Endothelial cell of umbilical vein (primary cell): ENCODE measurements around the gene PSD4. TPM values are rescaled to one million over a fixed set of nuclear protein-coding genes. Genes with fewer than 3 reads are reported as not detected.

Experiments
- BruUV-seq: library from RNA; stranded (reverse); fragments of 400-500 nt; replicated peaks from 2 replicates; lab custom pipeline; 2021; lab: Mats Ljungman, UMichigan
- CTCF ChIA-PET: fragments of 300-600, 350-600 bp; sonication (Branson Sonifier 250); formaldehyde crosslinking; loops from one replicate; lab custom pipeline; 2021; ENCODE audit warnings: antibody characterized with exemption, inconsistent platforms; lab: Charles Lee
- POLR2A ChIA-PET: fragments of 300-600, 350-600 bp; sonication (Branson Sonifier 250); formaldehyde crosslinking; loops from one replicate; lab custom pipeline; 2021; ENCODE audit warnings: antibody characterized with exemption, inconsistent platforms; lab: Charles Lee
- DNase-seq: peaks from one replicate; pipeline ENCODE4 v3.0.0-alpha.2; 2011; ENCODE audit warnings: low read depth, low spot score
- FAIRE-seq: peaks from 2 replicates; lab custom pipeline; 2011; peaks lifted over from hg19 to GRCh38; lab: Jason Lieb, UNC
- H2AFZ ChIP-seq: 2 replicates; pipeline ENCODE4 v1.6.0; 2012; ENCODE audit warnings: low read depth, low read length, control low read depth, inconsistent platforms
- H3K27ac ChIP-seq: 2 replicates; pipeline ENCODE4 v1.5.1; 2011; ENCODE audit warnings: low read depth, mild to moderate bottlenecking, control low read depth, low read length, moderate library complexity; ENCODE audit not compliant: insufficient read depth
- H3K27me3 ChIP-seq, 2 experiments: 2 replicates each; pipeline versions ENCODE4 v1.6.0 to v1.6.1; 2011; ENCODE audit warnings: low read length in 2 of 2, mixed read lengths in 1 of 2; ENCODE audit not compliant: control insufficient read depth in 2 of 2, insufficient read depth in 2 of 2
- H3K36me3 ChIP-seq, 2 experiments: 2 replicates in 1 of 2; 3 replicates in 1 of 2; pipeline ENCODE4 v1.5.1; 2011; ENCODE audit warnings: low read length in 2 of 2, mild to moderate bottlenecking in 1 of 2, moderate library complexity in 1 of 2; ENCODE audit not compliant: control insufficient read depth in 2 of 2, insufficient read depth in 2 of 2; ENCODE audit errors: extremely low read depth in 1 of 2
- H3K4me1 ChIP-seq: 3 replicates; pipeline ENCODE4 v1.5.1; 2011; ENCODE audit warnings: mild to moderate bottlenecking, low read length; ENCODE audit not compliant: control insufficient read depth, insufficient read depth; ENCODE audit errors: extremely low read depth
- H3K4me2 ChIP-seq: 2 replicates; pipeline ENCODE4 v1.6.1; 2011; ENCODE audit warnings: low read length, control low read depth, mixed read lengths; ENCODE audit not compliant: insufficient read depth
- H3K4me3 ChIP-seq, 3 experiments: fragments of 200-600 bp in 1 of 3; sonication (generic), shearing (Covaris generic) in 1 of 3; replicated peaks in 1 of 3; 2 replicates each; pipeline ENCODE4 v1.5.1; 2011 to 2016; ENCODE audit warnings: control low read depth in 3 of 3, low read length in 3 of 3, mild to moderate bottlenecking in 2 of 3, inconsistent platforms in 1 of 3, low read depth in 1 of 3, moderate library complexity in 1 of 3; ENCODE audit not compliant: insufficient read depth in 1 of 3
- H3K79me2 ChIP-seq: 2 replicates; pipeline ENCODE4 v1.6.0; 2012; ENCODE audit warnings: low read length, inconsistent platforms; ENCODE audit not compliant: control insufficient read depth, insufficient read depth
- H3K9ac ChIP-seq: replicated peaks from 2 replicates; pipeline ENCODE3; 2011; ENCODE audit warnings: low read length, control low read depth; ENCODE audit not compliant: insufficient read depth; ENCODE audit errors: extremely low read depth
- H3K9me1 ChIP-seq: replicated peaks from 3 replicates; pipeline ENCODE4 v1.6.0; 2011; ENCODE audit warnings: mild to moderate bottlenecking, low read length; ENCODE audit not compliant: control insufficient read depth, insufficient read depth; ENCODE audit errors: extremely low read depth
- H3K9me3 ChIP-seq: replicated peaks from 2 replicates; pipeline ENCODE4 v1.5.1; 2012; ENCODE audit warnings: low read length, inconsistent platforms; ENCODE audit not compliant: control insufficient read depth, insufficient read depth
- H4K20me1 ChIP-seq: replicated peaks from 2 replicates; pipeline ENCODE3; 2011; ENCODE audit warnings: mild to moderate bottlenecking, low read length; ENCODE audit not compliant: control insufficient read depth, insufficient read depth; ENCODE audit errors: extremely low read depth
- EZH2 ChIP-seq: IDR thresholded peaks from 2 replicates; pipeline ENCODE4 v1.6.1; 2012; ENCODE audit warnings: borderline replicate concordance, low read depth, mild to moderate bottlenecking, moderate library complexity, low read length, inconsistent platforms; ENCODE audit not compliant: severe bottlenecking
- FOS ChIP-seq: IDR thresholded peaks from 2 replicates; pipeline ENCODE4 v1.6.1; 2011; ENCODE audit warnings: mild to moderate bottlenecking, low read length, moderate library complexity, borderline replicate concordance; ENCODE audit not compliant: insufficient read depth
- GATA2 ChIP-seq: IDR thresholded peaks from 2 replicates; pipeline ENCODE4 v1.7.0; 2011; ENCODE audit warnings: low read depth, mild to moderate bottlenecking, moderate library complexity, mixed read lengths, low read length; ENCODE audit not compliant: insufficient read length, insufficient read depth
- JUN ChIP-seq: IDR thresholded peaks from 2 replicates; pipeline ENCODE4 v1.6.1; 2011; ENCODE audit warnings: borderline replicate concordance, low read depth; ENCODE audit not compliant: insufficient read length, insufficient read depth
- MYC ChIP-seq: IDR thresholded peaks from one replicate; pipeline ENCODE4 v1.6.1; 2011; ENCODE audit warnings: mild to moderate bottlenecking, low read depth, low read length
- POLR2A ChIP-seq: IDR thresholded peaks from 2 replicates; pipeline ENCODE4 v1.6.1; 2012; ENCODE audit warnings: low read depth, mild to moderate bottlenecking, control low read depth, low read length
- POLR2AphosphoS5 ChIP-seq: IDR thresholded peaks from 2 replicates; pipeline ENCODE4 v1.6.1; 2012; ENCODE audit warnings: low read depth, mild to moderate bottlenecking, control low read depth, low read length, moderate library complexity; ENCODE audit not compliant: insufficient read depth
- dilution Hi-C: fragments of 300-500 bp; cut with MboI; formaldehyde crosslinking; loops from one replicate; pipeline ENCODE4 v1.15.0; 2019; ENCODE audit warnings: low sequenced_read_pairs; ENCODE audit not compliant: extremely low pct_ligation_motif_present
- intact Hi-C: fragments of 100-400 bp; cut with micrococcal nuclease; formaldehyde crosslinking; loops from one replicate; pipeline ENCODE4 v1.10.0; 2022
- polyA plus RNA-seq, 4 experiments: library from polyadenylated mRNA; depleted of rRNA in 3 of 4; stranded (reverse) in 3 of 4; unstranded in 1 of 4; fragments of >200 nt; gene quantifications; 2 replicates each; pipeline versions ENCODE4 v1.2.1 to v1.2.3, GENCODE V29; 2011 to 2012; ENCODE audit warnings: missing spikeins in 1 of 4
- total RNA-seq: library from RNA; stranded (reverse); gene quantifications from 2 replicates; pipeline ENCODE4 v1.2.3, GENCODE V29; 2021
- TF ChIP-seq, protein P1 (sequence below), 2 donors: IDR thresholded peaks; 1 replicate in 1 of 2; 2 replicates in 1 of 2; pipeline ENCODE4 v1.5.1; 2011; ENCODE audit warnings: low read length in 2 of 2, mild to moderate bottlenecking in 2 of 2, moderate library complexity in 2 of 2, control low read depth in 1 of 2, inconsistent platforms in 1 of 2, low read depth in 1 of 2; ENCODE audit not compliant: insufficient read depth in 1 of 2; ENCODE audit errors: extremely low read depth in 1 of 2
- TF ChIP-seq, protein P2 (sequence below): IDR thresholded peaks from 2 replicates; pipeline ENCODE4 v1.6.1; 2011; ENCODE audit not compliant: insufficient read depth, insufficient read length

Gene PSD4
- total and polyA plus RNA-seq, 2 donors (not counting 3 experiments of a cell fraction or from before 2014, with no cell fraction given): 0.01 to 0.24 TPM

DNA sequence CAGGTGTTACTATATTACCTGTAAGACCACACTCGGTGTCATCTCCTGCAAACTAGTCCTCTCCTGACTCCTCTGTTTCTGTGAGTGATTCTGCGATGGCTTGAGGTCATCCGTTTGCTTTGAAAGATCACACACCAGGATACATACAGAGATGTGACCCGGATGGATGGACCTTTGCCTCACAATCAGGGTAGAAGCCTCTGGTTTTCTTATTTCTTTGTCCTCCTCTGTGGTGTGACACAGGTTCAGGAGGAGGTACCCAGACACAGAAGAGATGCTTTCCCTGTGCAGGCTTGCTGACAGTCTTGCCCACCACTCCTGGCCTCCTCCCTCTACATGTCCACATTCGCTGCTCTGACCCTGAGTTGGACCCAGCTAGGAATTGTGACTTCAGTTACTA lies 34.6 kb downstream of the PSD4 start:
- Histone ChIP-seq H3K9me3 (no peaks in the 10 kb centered on the region), H3K4me1 (no peaks in the 10 kb centered on the region), H3K27ac (no peak overlapping the region), H3K4me2 (no peak overlapping the region), H3K9ac (no peak overlapping the region), H4K20me1 (no peaks in the 10 kb centered on the region), H3K9me1 (no peaks in the 10 kb centered on the region), H3K79me2 (no peaks in the 10 kb centered on the region), H2AFZ (no peak overlapping the region), H3K4me3 (no peak overlapping the region), H3K27me3 (peaks cover 0 to 3% of the 10 kb centered on the region in 2 experiments), H3K36me3 (no peaks in the 10 kb centered on the region)
- ChIA-PET CTCF (interaction anchor here (20.2 kb wide), 1 partner anchor 72 kb away, joined by 310 read pairs; no protein-coding TSS in a partner anchor), POLR2A (no interaction called here)
- DNase-seq (no peak), FAIRE-seq (no peak)
- dilution Hi-C loops: no loop called here
- intact Hi-C loops: no loop called here
- no TSS peak for BruUV-seq
- TF ChIP-seq, protein P1, sequence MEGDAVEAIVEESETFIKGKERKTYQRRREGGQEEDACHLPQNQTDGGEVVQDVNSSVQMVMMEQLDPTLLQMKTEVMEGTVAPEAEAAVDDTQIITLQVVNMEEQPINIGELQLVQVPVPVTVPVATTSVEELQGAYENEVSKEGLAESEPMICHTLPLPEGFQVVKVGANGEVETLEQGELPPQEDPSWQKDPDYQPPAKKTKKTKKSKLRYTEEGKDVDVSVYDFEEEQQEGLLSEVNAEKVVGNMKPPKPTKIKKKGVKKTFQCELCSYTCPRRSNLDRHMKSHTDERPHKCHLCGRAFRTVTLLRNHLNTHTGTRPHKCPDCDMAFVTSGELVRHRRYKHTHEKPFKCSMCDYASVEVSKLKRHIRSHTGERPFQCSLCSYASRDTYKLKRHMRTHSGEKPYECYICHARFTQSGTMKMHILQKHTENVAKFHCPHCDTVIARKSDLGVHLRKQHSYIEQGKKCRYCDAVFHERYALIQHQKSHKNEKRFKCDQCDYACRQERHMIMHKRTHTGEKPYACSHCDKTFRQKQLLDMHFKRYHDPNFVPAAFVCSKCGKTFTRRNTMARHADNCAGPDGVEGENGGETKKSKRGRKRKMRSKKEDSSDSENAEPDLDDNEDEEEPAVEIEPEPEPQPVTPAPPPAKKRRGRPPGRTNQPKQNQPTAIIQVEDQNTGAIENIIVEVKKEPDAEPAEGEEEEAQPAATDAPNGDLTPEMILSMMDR (IDR thresholded peaks at IDR 0.05; ENCODE audit: extremely low read depth in 1 of 2, insufficient read depth in 1 of 2, low read depth in 1 of 2, low read length in 2 of 2): no peak
- no peak for TF ChIP-seq GATA2
- no peak for TF ChIP-seq MYC
- TF ChIP-seq FOS: no peak
- no peak for TF ChIP-seq JUN
- TF ChIP-seq POLR2A: no peak
- no peak for TF ChIP-seq POLR2AphosphoS5
- TF ChIP-seq, protein P2, sequence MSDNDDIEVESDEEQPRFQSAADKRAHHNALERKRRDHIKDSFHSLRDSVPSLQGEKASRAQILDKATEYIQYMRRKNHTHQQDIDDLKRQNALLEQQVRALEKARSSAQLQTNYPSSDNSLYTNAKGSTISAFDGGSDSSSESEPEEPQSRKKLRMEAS: no peak
- no peak for TF ChIP-seq EZH2
